ENCODE results near the gene SLC25A53. TPM values are rescaled to one million over a fixed set of nuclear protein-coding genes. Genes with fewer than 3 reads are reported as not detected.
"Not testable (repeated sequence)": the region's sequence is repeated elsewhere in the genome, so short reads cannot be mapped to it uniquely, and the experiment has no call there.

SLC25A53 gene
- polyA plus RNA-seq, 5 donors: 7.5 to 17.6 (median 14.2) TPM

DNA sequence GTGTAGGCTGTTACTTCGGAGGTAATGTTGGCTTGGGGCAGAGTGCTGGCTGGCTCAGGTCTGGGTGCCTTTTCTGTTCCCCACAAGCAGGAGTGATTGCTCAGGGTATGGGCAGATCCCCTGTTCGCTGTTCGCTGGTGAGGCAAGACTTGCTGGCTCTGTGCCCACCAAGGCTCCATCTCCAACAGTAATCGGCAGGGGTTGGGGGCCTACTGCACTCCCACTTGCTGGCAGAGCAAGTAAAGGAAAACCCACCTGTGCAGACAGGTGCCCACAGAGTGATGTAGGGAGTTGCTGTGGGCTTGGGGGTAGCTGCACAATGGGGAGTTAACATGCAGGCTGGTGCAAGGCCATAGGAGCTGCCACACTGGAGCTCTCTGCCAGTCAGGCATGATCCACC is 72.7 kb downstream of the SLC25A53 start:
- no peak for DNase-seq

DNA sequence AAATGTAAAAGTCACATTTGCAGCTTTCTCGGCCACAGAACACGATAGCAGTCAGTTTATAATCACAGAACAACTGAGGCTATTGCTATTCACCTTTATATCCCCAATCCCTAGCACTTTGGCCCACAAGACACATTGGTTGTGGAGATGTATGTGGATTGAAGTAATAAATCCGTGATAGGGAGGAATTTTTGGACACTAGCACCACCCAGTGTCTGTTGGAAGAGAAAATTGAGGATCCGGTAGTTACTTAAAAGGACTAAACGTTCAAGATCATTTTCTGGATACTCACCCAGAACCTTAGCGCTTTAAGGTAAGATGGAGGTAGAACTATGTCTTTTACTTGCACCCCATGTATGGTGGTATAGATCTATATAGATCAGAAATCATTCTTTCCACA is 79.0 kb downstream of the SLC25A53 start:
- DNase-seq: not testable (repeated sequence)

DNA sequence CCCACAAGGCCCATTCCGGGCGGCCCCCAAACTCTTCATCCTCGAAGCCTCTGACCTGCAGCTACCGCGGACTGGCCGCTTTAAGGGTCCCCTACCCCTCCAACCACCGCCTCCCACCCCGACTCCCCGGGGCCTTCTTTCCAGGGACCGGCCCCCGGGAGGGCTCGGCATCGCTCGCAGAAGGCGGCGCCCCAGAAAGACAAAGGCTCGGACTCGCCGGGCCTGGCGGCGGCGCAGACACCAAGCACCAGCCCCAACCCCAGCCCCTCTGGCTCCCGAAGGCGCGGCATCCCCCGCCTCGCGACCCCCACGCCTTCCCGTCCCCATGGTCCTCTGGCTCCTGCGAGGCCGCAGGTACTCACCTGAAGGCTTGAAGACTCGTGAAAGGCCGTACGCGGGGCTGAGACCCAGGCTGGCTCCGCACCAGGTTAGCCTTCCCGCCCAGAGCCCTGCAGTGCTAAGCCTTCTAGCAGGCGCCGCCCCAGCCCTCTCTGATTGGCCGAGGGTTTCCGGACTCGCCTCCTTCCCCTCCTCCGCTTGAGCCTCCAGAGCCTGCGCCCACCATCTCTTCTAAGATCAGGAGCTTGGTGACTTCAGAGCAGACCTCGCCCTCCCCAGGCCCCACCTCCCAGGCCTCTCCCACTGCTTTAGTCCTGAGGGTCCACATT is 80.9 kb downstream of the SLC25A53 start, which contains the start of gene TMSB15C:
Gene TMSB15C (minus strand): TSS at position 459 of the 668 bp plus-strand sequence.
- not testable (repeated sequence) for DNase-seq

DNA sequence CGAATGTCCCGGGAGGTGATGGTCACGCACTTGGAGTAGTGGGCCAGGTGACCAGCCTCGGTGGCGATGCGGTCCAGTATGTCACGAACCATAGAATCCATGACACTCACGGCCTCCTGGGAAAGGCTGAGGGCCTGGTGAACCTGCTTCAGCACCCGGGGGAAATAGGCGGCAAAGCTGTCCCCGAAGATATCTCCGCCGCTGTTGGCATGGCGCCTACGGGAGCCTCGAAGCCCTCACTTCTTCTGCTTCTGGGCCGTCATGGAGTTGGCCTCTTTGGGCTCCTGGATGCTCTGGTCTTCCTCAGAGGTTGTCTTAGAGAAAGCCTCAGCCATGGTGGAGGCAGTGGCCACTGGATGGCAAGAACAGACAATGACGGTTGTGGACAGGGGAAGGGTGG is 94.2 kb downstream of the SLC25A53 start:
- not testable (repeated sequence) for DNase-seq

- DNase-seq: not testable (repeated sequence)
Observed at GRCh38 chrX:104054956-104055355, 101.9 kb downstream of the SLC25A53 start.

Other genes with a start within 250 kb of the SLC25A53 start
- 10 to 100 TPM; 23.8 to 43.9 (median 31.7) TPM for gene TMSB15B, start 194.4 kb downstream of the SLC25A53 start, polyA plus RNA-seq (ENCODE audit: insufficient read depth in 1 of 5, insufficient read length in 5 of 5, low replicate concordance in 1 of 5)
- gene H2BW1, start 143.3 kb downstream of the SLC25A53 start, polyA plus RNA-seq (ENCODE audit: insufficient read depth in 1 of 5, insufficient read length in 5 of 5, low replicate concordance in 1 of 5): not detected
- 1 to 10 TPM; 1.3 to 2.3 (median 1.6) TPM for gene H2BW2, start 117.1 kb downstream of the SLC25A53 start, polyA plus RNA-seq (ENCODE audit: insufficient read depth in 1 of 5, insufficient read length in 5 of 5, low replicate concordance in 1 of 5)
- 10 to 100 TPM; 16.6 to 31.9 (median 20.6) TPM for gene TMSB15C, start 80.8 kb downstream of the SLC25A53 start, polyA plus RNA-seq (ENCODE audit: insufficient read depth in 1 of 5, insufficient read length in 5 of 5, low replicate concordance in 1 of 5)
- gene ZCCHC18, start 44.5 kb downstream of the SLC25A53 start, polyA plus RNA-seq (ENCODE audit: insufficient read depth in 1 of 5, insufficient read length in 5 of 5, low replicate concordance in 1 of 5): 1 to 10 TPM; 3.8 to 6.7 (median 4.8) TPM
- 10 to 100 TPM; 19.1 to 30.4 (median 25.5) TPM for gene FAM199X, start 9.4 kb upstream of the SLC25A53 start, polyA plus RNA-seq (ENCODE audit: insufficient read depth in 1 of 5, insufficient read length in 5 of 5, low replicate concordance in 1 of 5)
- gene ESX1, start 97.9 kb upstream of the SLC25A53 start, polyA plus RNA-seq (ENCODE audit: insufficient read depth in 1 of 5, insufficient read length in 5 of 5, low replicate concordance in 1 of 5): not detected